GM13976 (cell line): ENCODE data around the gene HERPUD1.

Experiments
- DNase-seq: peaks from one replicate; pipeline ENCODE4 v3.0.0; 2012; ENCODE audit warnings: low spot score
- in situ Hi-C: fragments of 300-500 bp; cut with MboI; formaldehyde crosslinking; loops from one replicate; pipeline ENCODE4 v1.12.0; 2022; ENCODE audit warnings: low sequenced_read_pairs, mixed read lengths, inconsistent platforms; ENCODE audit not compliant: unreplicated experiment
- TF ChIP-seq, protein P1 (sequence below): IDR thresholded peaks from 2 replicates; pipeline ENCODE4 v1.5.1; 2012; ENCODE audit warnings: borderline replicate concordance, mild to moderate bottlenecking; ENCODE audit not compliant: insufficient read depth; ENCODE audit errors: extremely low read depth, missing control alignments, control extremely low read depth

HERPUD1 gene

DNA sequence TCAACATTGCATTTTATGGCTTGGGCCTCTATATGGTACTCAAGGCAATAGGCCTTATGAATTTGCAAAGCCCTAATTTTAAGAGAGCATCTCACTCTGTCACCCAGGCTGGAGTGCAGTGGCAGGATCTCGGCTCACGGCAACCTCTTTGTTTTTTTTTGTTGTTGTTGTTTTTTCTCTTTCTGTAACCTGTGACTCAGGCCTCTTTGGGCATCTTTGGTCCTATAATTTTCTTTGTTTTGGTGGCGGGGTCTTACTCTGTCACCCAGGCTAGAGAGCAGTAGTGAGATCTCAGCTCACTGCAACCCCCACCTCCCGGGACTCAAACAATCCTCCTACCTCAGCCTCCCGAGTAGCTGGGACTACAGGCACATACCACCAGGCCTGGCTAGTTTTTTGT lies 21.8 kb upstream of the HERPUD1 start:
- TF ChIP-seq, protein P1, sequence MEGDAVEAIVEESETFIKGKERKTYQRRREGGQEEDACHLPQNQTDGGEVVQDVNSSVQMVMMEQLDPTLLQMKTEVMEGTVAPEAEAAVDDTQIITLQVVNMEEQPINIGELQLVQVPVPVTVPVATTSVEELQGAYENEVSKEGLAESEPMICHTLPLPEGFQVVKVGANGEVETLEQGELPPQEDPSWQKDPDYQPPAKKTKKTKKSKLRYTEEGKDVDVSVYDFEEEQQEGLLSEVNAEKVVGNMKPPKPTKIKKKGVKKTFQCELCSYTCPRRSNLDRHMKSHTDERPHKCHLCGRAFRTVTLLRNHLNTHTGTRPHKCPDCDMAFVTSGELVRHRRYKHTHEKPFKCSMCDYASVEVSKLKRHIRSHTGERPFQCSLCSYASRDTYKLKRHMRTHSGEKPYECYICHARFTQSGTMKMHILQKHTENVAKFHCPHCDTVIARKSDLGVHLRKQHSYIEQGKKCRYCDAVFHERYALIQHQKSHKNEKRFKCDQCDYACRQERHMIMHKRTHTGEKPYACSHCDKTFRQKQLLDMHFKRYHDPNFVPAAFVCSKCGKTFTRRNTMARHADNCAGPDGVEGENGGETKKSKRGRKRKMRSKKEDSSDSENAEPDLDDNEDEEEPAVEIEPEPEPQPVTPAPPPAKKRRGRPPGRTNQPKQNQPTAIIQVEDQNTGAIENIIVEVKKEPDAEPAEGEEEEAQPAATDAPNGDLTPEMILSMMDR: no peak
- in situ Hi-C loops: no loop called here
- DNase-seq: no peak

DNA sequence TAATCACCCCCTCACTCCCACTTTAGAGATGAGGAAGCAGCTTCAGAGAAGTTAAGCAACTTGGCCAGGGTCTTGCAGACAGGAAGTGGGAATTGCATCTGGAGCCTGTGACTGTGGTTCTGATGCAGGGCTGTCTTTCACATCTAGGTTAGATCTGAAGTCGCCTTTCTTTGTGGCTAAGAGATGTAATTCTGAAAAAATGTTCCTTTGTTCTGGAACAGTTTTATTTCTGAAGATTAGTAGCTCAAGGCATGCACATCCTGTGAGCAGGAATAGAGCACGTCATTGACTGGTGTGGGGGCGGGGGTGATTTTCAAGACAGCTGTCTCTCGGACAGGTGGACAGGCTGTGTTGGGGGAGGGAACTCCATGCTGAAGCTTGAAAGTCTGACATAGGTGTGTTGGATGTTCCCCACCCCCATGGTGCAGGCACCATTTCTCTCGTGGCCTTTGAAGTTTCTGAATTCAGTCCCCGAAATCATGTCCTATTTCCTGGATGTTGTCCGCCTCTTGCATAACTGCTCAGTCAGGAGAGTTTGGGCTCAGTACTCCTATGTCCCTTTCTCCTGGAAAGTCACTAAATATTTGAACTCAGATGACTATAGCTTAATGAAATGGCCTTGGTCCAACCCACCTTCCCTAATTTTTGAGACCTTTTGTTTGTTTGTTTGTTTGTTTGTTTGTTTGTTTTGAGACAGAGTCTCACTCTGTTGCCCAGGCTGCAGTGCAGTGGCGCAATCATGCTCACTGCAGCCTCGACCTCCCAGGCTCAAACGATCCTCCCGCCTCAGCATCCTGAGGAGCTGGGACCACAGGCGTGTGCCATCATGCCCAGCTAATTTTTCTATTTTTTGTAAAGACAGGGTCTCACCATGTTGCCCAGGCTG lies 21.0 kb upstream of the HERPUD1 start:
- TF ChIP-seq, protein P1: no peak
- DNase-seq: no peak
- in situ Hi-C loops: no loop called here

DNA sequence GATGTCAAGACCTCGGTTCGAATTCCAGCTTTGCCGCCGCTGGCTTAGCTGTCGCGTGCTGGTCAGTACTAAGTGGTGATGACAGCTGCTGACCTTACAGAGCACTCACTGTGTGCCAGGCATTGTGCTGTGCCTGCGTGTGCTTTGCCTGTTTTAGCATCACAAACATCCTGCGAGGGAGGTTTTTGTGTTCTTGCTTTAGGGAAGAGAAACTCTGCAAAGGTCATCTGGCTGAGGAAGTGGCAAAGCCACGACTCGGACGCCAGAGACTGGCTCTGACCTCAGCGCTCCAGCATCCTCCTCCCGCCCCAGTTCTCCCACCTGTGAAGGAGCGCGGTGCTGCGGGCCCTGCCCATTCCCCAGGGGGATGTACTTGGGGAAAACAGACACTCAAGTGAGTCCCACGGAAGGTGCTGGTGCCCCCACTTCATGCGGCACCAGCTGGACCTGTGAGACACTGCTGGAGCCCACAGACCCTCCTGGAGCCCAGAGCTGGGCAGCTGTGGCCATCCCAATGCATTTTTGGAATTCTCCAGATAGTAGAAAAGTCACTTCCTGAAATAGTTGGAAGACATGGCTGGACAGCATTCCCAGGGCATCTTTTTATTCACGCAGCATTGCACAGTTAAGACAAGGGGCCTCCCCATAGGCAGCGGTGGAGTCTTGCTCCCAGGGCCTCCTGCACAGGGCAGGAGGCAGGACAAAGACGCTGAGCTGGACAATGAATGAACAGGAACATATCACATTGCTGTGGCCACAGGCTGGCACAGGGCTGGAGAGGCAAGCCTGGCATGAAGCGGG lies 20.0 kb upstream of the HERPUD1 start:
- in situ Hi-C loops: no loop called here
- TF ChIP-seq, protein P1: no peak
- DNase-seq: peak; percentile 80

DNA sequence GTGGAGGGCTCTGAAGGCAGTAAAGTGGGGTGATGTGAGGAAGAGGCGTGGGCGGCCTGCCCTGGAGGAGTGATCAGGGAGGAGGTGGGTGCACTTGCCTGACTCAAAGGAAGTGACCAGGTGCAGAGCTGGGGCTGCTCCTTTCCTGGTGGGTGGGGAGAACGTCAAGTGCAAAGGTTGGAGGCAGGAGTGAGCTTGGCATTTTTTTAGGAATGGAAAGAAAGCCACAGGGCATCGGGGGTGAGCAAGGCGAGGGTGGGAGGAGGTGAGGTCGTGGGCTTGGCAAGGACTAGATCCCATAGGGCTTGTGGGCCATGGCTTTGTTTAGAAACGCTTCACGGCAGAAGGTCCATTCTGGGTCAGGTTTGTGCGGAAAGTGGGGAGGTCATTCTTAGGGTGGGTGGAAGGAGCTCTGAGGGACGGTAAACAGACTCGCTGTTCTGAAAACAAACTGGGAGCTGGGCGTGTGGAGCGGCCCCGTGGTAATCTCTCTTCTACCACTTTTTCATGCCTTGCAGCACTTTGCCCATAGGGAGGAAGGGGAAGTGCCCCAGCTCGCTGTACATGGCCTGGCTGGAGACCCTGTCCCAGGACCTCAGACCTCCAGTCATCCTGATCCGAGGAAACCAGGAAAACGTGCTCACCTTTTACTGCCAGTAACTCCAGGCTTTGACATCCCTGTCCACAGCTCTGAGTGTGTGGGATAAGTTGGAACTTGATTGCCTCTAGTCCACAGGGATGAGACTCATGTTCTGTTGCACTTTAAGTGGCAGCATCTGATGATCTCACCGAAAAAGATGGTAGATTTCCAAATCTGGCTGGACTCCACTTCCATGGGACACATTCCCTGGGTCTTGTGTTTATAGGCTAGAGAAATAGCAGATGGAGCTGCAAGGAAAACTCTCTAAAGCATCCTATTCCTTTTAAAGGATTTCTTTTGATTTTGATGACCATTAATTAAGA lies 18.9 kb upstream of the HERPUD1 start:
- DNase-seq: no peak
- TF ChIP-seq, protein P1: no peak
- in situ Hi-C loops: no loop called here

DNA sequence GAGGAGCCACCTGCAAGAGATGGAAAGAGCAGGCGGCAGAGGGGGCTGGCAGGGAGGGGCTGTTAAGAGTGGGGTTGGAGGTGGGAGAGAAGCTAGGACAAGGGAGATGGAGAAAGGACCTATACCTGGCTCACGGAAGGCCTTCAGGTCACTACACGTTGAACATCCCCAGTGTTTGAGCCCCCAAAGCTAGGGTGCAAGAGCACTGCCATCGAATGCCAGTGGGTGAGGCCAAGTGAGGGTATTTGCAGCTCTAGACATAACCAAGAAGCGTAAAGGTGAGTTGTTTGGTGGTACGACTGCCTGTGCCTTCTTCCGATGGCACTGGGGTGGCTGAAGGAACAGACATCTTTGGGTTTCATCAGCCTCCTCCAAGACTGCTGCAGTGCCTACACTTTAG lies 17.0 kb upstream of the HERPUD1 start:
- TF ChIP-seq, protein P1: no peak
- DNase-seq: no peak
- in situ Hi-C loops: no loop called here

DNA sequence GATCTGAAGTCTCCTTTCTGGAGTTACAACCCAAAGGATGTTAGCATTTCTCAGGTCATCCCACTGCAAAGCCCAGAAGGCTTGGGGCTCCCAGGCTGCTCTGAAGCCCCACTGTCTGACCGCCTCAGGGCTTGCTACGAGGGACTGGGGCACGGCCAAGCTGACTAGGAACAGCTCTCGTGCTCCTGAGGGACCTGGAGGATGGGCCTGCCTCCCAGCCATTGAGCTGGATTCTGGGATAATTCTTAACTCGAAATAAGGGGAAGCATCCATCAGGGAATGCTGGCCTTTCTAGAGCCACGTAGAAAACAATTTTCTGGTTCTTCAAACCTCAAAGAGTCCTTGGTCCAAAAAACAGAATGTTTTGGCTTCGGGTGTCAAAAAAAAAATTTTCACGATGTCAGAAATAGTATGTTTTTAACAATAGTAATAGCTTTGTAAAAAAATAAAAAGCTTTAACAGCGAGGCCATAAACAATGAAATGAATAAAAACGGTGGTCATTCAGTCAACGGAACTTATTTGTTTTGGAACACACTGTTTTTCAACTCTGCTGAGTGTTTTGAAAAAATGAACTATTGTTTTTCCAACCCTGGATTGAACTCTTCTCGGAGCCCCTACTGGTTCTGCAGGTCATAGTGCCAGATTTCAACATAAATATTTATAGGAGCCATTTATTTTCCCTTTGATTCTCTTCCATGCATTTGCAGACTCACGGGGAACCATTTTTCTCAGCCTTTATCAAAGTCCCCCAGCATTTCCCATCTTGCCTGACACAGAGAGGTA lies 16.4 kb upstream of the HERPUD1 start:
- DNase-seq: no peak
- TF ChIP-seq, protein P1: no peak
- in situ Hi-C loops: no loop called here
